Measurements from ENCODE around the gene WHRN.
A peak's percentile ranks its signal among the peaks of the same experiment; 100 is the strongest.

Gene WHRN

GRCh38 chr9:114364134-114365041, 140.9 kb downstream of the WHRN start:
- peaks cover 47% of the 10 kb centered on the region for H3K36me3 ChIP-seq (replicated peaks)
- in situ Hi-C loops (cut with HindIII; ENCODE audit: low pct_ligation_motif_present, low sequenced_read_pairs): no loop called here
- no peaks in the 10 kb centered on the region for H3K27me3 ChIP-seq (replicated peaks)
- H3K27ac ChIP-seq: peak overlapping the region; percentile 74
- no peak overlapping the region for H3K4me3 ChIP-seq (ENCODE audit: low read depth, low read length)
- TF ChIP-seq CTCF (IDR thresholded peaks at IDR 0.05; ENCODE audit: low read depth, low read length, missing control alignments): no peak
- peak; percentile 49 for DNase-seq

GRCh38 chr9:114363424-114363823, 141.8 kb downstream of the WHRN start:
- H3K27ac ChIP-seq: peak overlapping the region; percentile 26
- no peak for TF ChIP-seq CTCF (IDR thresholded peaks at IDR 0.05; ENCODE audit: low read depth, low read length, missing control alignments)
- no peak overlapping the region for H3K4me3 ChIP-seq (ENCODE audit: low read depth, low read length)
- H3K27me3 ChIP-seq (replicated peaks): no peaks in the 10 kb centered on the region
- peaks cover 53% of the 10 kb centered on the region for H3K36me3 ChIP-seq (replicated peaks)
- no peak for DNase-seq
- in situ Hi-C loops (cut with HindIII; ENCODE audit: low pct_ligation_motif_present, low sequenced_read_pairs): no loop called here

- no peak for TF ChIP-seq CTCF (IDR thresholded peaks at IDR 0.05; ENCODE audit: low read depth, low read length, missing control alignments)
- no peak for DNase-seq
- in situ Hi-C loops (cut with HindIII; ENCODE audit: low pct_ligation_motif_present, low sequenced_read_pairs): no loop called here
- Histone ChIP-seq H3K36me3 (replicated peaks) (peaks cover 53% of the 10 kb centered on the region), H3K4me3 (ENCODE audit: low read depth, low read length) (no peak overlapping the region), H3K27ac (no peak overlapping the region), H3K27me3 (replicated peaks) (no peaks in the 10 kb centered on the region)
Measured at GRCh38 chr9:114362394-114362793, 142.9 kb downstream of the WHRN start.

- H3K27me3 ChIP-seq (replicated peaks): no peaks in the 10 kb centered on the region
- no peak overlapping the region for H3K27ac ChIP-seq
- no peak overlapping the region for H3K4me3 ChIP-seq (ENCODE audit: low read depth, low read length)
- no peak for TF ChIP-seq CTCF (IDR thresholded peaks at IDR 0.05; ENCODE audit: low read depth, low read length, missing control alignments)
- DNase-seq: no peak
- in situ Hi-C loops (cut with HindIII; ENCODE audit: low pct_ligation_motif_present, low sequenced_read_pairs): no loop called here
- H3K36me3 ChIP-seq (replicated peaks): peaks cover 60% of the 10 kb centered on the region
Measured at GRCh38 chr9:114361542-114361941, 143.7 kb downstream of the WHRN start.

GRCh38 chr9:114359801-114360200, 145.5 kb downstream of the WHRN start:
- no peak overlapping the region for H3K4me3 ChIP-seq (ENCODE audit: low read depth, low read length)
- no peak for TF ChIP-seq CTCF (IDR thresholded peaks at IDR 0.05; ENCODE audit: low read depth, low read length, missing control alignments)
- no peaks in the 10 kb centered on the region for H3K27me3 ChIP-seq (replicated peaks)
- in situ Hi-C loops (cut with HindIII; ENCODE audit: low pct_ligation_motif_present, low sequenced_read_pairs): no loop called here
- no peak for DNase-seq
- no peak overlapping the region for H3K27ac ChIP-seq
- H3K36me3 ChIP-seq (replicated peaks): peaks cover 61% of the 10 kb centered on the region

All from brain microvascular endothelial cell (primary cell).